ENCODE results near the gene TRAF5.

DNA sequence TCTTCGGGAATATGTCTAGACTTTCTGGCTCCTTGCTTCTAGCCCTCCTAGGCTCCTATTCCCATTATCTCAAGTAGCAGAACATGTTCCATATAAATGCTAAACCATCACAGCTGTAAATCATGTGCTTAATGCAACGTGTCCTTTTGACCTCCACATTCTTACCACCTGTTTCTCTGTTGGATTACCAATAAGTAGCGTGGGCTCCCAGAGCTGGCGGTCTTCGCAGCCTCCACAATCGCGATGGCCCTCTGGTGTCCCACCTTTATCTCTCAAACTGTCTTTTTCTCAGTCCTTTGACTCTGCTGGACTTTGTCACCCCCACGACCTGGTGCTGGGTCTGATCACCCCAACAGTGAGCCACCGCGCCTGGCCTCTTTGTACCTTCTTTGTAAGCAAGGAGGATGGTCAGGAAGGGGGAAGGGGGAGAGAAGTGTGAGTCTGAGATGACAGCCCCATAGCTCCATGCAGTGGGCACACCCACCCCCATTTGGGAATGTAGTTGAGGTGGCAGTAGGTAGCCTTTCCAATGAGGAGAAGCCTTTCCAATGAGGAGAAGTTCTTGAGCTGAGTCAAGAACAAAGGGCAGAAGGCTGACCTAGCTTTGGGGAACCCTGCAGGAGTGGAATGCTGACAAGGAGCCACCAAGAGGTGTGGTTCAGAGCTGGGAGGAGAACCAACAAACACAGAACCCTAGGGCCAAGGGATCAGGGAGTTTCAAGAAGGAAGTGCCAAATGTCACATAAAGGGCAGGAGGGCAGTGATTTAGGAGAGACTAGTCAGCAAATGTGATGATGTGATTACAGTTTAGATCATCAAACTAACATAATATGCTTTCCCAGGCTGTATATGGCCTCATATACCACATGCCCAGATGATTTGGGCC lies 14.2 kb downstream of the TRAF5 start:
- TF ChIP-seq SMC3 (IDR thresholded peaks at IDR 0.05): no peak
- TF ChIP-seq, protein P1, sequence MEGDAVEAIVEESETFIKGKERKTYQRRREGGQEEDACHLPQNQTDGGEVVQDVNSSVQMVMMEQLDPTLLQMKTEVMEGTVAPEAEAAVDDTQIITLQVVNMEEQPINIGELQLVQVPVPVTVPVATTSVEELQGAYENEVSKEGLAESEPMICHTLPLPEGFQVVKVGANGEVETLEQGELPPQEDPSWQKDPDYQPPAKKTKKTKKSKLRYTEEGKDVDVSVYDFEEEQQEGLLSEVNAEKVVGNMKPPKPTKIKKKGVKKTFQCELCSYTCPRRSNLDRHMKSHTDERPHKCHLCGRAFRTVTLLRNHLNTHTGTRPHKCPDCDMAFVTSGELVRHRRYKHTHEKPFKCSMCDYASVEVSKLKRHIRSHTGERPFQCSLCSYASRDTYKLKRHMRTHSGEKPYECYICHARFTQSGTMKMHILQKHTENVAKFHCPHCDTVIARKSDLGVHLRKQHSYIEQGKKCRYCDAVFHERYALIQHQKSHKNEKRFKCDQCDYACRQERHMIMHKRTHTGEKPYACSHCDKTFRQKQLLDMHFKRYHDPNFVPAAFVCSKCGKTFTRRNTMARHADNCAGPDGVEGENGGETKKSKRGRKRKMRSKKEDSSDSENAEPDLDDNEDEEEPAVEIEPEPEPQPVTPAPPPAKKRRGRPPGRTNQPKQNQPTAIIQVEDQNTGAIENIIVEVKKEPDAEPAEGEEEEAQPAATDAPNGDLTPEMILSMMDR (IDR thresholded peaks at IDR 0.05): no peak
- TF ChIP-seq POLR2AphosphoS2 (conservative IDR thresholded peaks at IDR 0.05; ENCODE audit: low read length): no peak
- TF ChIP-seq CEBPB (IDR thresholded peaks at IDR 0.05): no peak
- TF ChIP-seq ESRRA (IDR thresholded peaks at IDR 0.05; ENCODE audit: borderline replicate concordance, low read length): no peak
